Osteoblast (primary cell): ENCODE results near the gene PPP4R1. TPM values are rescaled to one million over a fixed set of nuclear protein-coding genes. Genes with fewer than 3 reads are reported as not detected.

Experiments
- DNase-seq: peaks from one replicate; pipeline ENCODE4 v3.0.0; 2011; ENCODE audit warnings: low spot score, mixed read lengths; ENCODE audit not compliant: insufficient read length; ENCODE audit errors: missing footprints
- H2AFZ ChIP-seq: 2 replicates; pipeline ENCODE4 v1.6.0; 2011; ENCODE audit warnings: mild to moderate bottlenecking, low read length
- H3K27ac ChIP-seq: 2 replicates; pipeline ENCODE4 v1.5.1; 2011; ENCODE audit warnings: mild to moderate bottlenecking, low read depth, low read length, moderate library complexity
- H3K27me3 ChIP-seq: 2 replicates; pipeline ENCODE4 v1.6.0; 2012; ENCODE audit warnings: mild to moderate bottlenecking, control low read depth, inconsistent platforms, low read length, moderate library complexity; ENCODE audit not compliant: insufficient read depth
- H3K36me3 ChIP-seq: 2 replicates; pipeline ENCODE4 v1.5.1; 2011; ENCODE audit warnings: mild to moderate bottlenecking, low read length, control low read depth, moderate library complexity; ENCODE audit not compliant: insufficient read depth
- H3K4me1 ChIP-seq: 2 replicates; pipeline ENCODE4 v1.5.1; 2011; ENCODE audit warnings: mild to moderate bottlenecking, low read length, control low read depth, moderate library complexity; ENCODE audit not compliant: insufficient read depth
- H3K4me2 ChIP-seq: 2 replicates; pipeline ENCODE4 v1.6.0; 2011; ENCODE audit warnings: mild to moderate bottlenecking, low read length; ENCODE audit not compliant: insufficient read depth
- H3K4me3 ChIP-seq: fragments of 200-600 bp; sonication (generic); 3 replicates; pipeline ENCODE4 v1.5.1; 2012; ENCODE audit warnings: mild to moderate bottlenecking, low read length, inconsistent platforms; ENCODE audit not compliant: insufficient read depth
- H3K79me2 ChIP-seq: 2 replicates; pipeline ENCODE4 v1.6.0; 2012; ENCODE audit warnings: mild to moderate bottlenecking, low read length, control low read depth, inconsistent platforms; ENCODE audit not compliant: insufficient read depth
- H3K9me3 ChIP-seq: 2 replicates; pipeline ENCODE4 v1.5.1; 2011; ENCODE audit warnings: low read depth, low read length, control low read depth
- H4K20me1 ChIP-seq: 2 replicates; pipeline ENCODE4 v1.6.0; 2012; ENCODE audit warnings: mild to moderate bottlenecking, low read length, control low read depth; ENCODE audit not compliant: insufficient read depth
- total RNA-seq: library from RNA; depleted of rRNA; stranded (reverse); fragments of >200 nt; gene quantifications from 2 replicates; pipeline ENCODE4 v1.2.3, GENCODE V29; 2012
- TF ChIP-seq, protein P1 (sequence below): IDR thresholded peaks from 2 replicates; pipeline ENCODE4 v1.5.1; 2011; ENCODE audit warnings: mild to moderate bottlenecking, low read depth, low read length, moderate library complexity; ENCODE audit errors: extremely low read depth

PPP4R1 gene
- total RNA-seq, 1 donor, result 143 TPM

DNA sequence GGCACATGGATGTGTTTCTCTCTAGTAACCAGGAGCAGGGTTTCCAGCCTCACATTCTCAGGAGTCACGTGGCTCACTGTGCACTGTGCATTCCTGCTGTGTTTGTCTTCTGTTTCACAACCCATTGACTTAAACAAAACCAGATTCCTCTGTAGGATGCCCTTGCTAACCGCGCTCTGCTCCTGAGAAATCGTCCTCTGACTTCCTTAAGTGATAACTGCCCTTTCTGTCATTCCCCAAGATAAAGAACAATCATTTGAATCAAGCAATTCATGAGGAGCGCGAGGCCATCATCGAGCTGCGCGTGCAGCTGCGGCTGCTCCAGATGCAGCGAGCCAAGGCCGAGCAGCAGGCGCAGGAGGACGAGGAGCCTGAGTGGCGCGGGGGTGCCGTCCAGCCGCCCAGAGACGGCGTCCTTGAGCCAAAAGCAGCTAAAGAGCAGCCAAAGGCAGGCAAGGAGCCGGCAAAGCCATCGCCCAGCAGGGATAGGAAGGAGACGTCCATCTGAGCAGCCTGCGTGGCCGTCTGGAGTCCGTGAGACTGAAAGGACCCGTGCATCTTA, 78.8 kb downstream of the PPP4R1 start:
- Histone ChIP-seq H3K9me3 (no peaks in the 10 kb centered on the region), H4K20me1 (no peaks in the 10 kb centered on the region), H3K27me3 (no peaks in the 10 kb centered on the region), H3K4me2 (peak overlapping the region; percentile 21), H3K79me2 (no peaks in the 10 kb centered on the region), H3K27ac (peak overlapping the region; percentile 56), H2AFZ (no peak overlapping the region), H3K4me1 (peaks cover 28% of the 10 kb centered on the region), H3K36me3 (peaks cover 37% of the 10 kb centered on the region), H3K4me3 (peak overlapping the region; percentile 11)
- TF ChIP-seq, protein P1, sequence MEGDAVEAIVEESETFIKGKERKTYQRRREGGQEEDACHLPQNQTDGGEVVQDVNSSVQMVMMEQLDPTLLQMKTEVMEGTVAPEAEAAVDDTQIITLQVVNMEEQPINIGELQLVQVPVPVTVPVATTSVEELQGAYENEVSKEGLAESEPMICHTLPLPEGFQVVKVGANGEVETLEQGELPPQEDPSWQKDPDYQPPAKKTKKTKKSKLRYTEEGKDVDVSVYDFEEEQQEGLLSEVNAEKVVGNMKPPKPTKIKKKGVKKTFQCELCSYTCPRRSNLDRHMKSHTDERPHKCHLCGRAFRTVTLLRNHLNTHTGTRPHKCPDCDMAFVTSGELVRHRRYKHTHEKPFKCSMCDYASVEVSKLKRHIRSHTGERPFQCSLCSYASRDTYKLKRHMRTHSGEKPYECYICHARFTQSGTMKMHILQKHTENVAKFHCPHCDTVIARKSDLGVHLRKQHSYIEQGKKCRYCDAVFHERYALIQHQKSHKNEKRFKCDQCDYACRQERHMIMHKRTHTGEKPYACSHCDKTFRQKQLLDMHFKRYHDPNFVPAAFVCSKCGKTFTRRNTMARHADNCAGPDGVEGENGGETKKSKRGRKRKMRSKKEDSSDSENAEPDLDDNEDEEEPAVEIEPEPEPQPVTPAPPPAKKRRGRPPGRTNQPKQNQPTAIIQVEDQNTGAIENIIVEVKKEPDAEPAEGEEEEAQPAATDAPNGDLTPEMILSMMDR, result no peak
- DNase-seq, result peak; percentile 97

DNA sequence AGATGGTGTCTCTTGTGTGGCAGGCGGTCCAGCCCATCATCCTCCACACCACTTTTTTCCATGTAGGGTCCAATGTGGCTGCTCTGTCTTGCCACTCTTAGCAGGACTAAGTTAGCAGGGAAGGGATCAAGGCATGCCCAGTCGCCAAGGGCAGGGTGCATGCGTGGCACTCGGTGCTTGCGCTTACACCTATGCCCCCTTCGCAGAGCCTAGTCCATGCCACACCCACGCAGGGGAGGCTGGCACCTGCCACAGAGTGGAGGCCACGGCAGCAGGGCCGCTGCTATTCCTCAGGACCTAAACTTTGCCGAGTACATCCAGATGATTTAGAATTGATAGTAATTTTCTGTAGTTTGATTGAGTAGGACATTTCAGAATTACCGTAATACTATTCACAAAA, 79.5 kb downstream of the PPP4R1 start:
- Histone ChIP-seq H3K36me3 (peaks cover 37% of the 10 kb centered on the region), H3K4me2 (no peak overlapping the region), H3K27ac (peak overlapping the region; percentile 56), H2AFZ (no peak overlapping the region), H3K4me3 (no peak overlapping the region), H4K20me1 (no peaks in the 10 kb centered on the region), H3K9me3 (no peaks in the 10 kb centered on the region), H3K79me2 (no peaks in the 10 kb centered on the region), H3K4me1 (peaks cover 28% of the 10 kb centered on the region), H3K27me3 (no peaks in the 10 kb centered on the region)
- TF ChIP-seq, protein P1, result no peak
- no peak for DNase-seq

DNA sequence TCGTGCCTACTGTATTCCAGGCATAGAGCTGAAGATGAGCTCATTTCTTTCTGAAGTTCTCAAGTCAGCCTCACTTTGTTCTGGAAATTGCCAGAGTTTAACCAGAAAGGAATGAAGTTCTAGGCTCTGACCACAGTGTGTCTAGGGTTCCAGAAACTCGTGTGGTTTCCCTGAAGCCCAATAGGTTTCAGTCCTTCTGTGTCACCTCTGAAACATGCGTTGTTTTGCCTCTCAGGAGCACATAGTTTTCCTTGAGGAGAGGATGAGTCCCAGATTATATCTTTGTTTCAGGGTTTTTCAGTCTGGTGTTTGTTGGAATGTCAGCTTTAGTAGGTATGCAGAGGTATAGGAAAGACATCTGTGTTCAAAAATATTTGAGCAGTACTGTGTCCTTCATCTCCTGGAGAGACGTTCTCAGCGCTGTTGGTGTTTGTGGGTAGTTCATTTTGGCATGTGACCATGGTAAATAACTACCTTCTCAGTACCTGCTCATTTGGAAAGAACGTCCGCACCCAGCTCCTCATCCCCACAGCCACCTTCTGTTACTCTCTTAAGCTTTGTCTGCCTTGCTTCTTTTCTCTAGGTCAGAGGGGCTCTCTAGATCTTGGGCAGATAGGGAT, 82.5 kb downstream of the PPP4R1 start:
- Histone ChIP-seq H3K4me1 (peaks cover 19% of the 10 kb centered on the region), H2AFZ (no peak overlapping the region), H4K20me1 (no peaks in the 10 kb centered on the region), H3K27me3 (no peaks in the 10 kb centered on the region), H3K4me2 (no peak overlapping the region), H3K4me3 (no peak overlapping the region), H3K36me3 (peaks cover 50% of the 10 kb centered on the region), H3K79me2 (no peaks in the 10 kb centered on the region), H3K27ac (no peak overlapping the region), H3K9me3 (no peaks in the 10 kb centered on the region)
- TF ChIP-seq, protein P1, result no peak
- peak; percentile 49 for DNase-seq

DNA sequence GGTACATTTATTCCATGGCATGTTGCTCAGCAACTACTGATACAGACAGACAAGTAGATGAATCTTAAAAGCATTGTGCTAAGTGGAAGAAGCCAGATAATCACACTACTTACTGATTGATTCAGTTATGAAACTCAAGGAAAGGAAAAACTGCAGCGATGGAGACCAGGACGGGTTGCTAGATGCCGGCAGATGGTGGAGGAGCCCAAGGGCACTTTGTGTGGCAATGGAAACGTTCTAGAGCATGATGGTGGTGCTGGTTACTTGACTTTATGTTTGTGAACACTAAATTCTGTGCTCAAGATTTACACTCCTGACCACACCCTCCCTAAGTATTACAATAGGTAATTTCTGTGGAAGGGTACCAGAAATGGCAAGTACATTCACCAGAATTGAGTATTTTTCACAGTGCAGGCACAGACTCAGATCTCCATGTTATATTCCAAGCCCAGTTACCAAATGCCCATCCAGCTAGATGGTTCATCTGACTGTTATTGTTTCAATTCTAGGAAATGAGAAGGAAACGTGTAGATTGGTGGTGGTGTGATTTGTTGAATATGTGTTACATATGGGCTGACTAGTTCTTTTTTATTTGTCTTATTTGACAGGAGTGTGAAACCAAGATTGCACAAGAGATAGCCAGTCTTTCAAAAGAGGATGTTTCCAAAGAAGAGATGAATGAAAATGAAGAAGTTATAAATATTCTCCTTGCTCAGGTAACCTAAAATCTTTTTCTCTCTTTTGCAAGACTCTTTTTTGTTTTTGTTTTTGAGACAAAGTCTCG, 83.9 kb downstream of the PPP4R1 start:
- peaks cover 54% of the 10 kb centered on the region for H3K36me3 ChIP-seq
- no peak overlapping the region for H3K4me3 ChIP-seq
- TF ChIP-seq, protein P1, result no peak
- H3K9me3 ChIP-seq, result no peaks in the 10 kb centered on the region
- no peaks in the 10 kb centered on the region for H4K20me1 ChIP-seq
- no peak overlapping the region for H3K27ac ChIP-seq
- H3K27me3 ChIP-seq, result no peaks in the 10 kb centered on the region
- no peak overlapping the region for H2AFZ ChIP-seq
- no peaks in the 10 kb centered on the region for H3K79me2 ChIP-seq
- peaks cover 7% of the 10 kb centered on the region for H3K4me1 ChIP-seq
- no peak for DNase-seq
- H3K4me2 ChIP-seq, result no peak overlapping the region
